Measurements from ENCODE around the gene PLA2G7. TPM values are rescaled to one million over a fixed set of nuclear protein-coding genes. Genes with fewer than 3 reads are reported as not detected.

The PLA2G7 gene
- total and polyA plus RNA-seq, 2 of the 4 experiments (the other 2 are of a cell fraction): not detected

- Histone ChIP-seq H2BK15ac (ENCODE audit: low read depth, low read length) (no peak overlapping the region), H3K14ac (replicated peaks; ENCODE audit: low read depth, low read length) (no peak overlapping the region), H2AFZ (replicated peaks; ENCODE audit: low read length, poor library complexity) (no peak overlapping the region), H3K36me3 (ENCODE audit: control insufficient read depth, insufficient read depth, low read length) (no peaks in the 10 kb centered on the region), H3K18ac (ENCODE audit: low read depth, low read length) (no peak overlapping the region), H3K4ac (ENCODE audit: low read depth, low read length) (no peak overlapping the region), H2BK120ac (ENCODE audit: low read depth, low read length) (no peak overlapping the region), H2BK5ac (ENCODE audit: low read depth, low read length, poor library complexity, severe bottlenecking) (no peak overlapping the region), H3K9me1 (ENCODE audit: insufficient read depth, low read length) (no peaks in the 10 kb centered on the region), H3K56ac (ENCODE audit: extremely low read depth, insufficient read depth, low read length) (no peak overlapping the region), H3K23ac (ENCODE audit: low read depth, low read length) (no peak overlapping the region), H3K4me1 (ENCODE audit: control insufficient read depth, insufficient read depth, low read length) (no peaks in the 10 kb centered on the region), H2AK5ac (ENCODE audit: low read depth, low read length) (no peak overlapping the region), H3K4me3 (ENCODE audit: insufficient read depth, low read depth, low read length) (no peak overlapping the region), H3K27me3 (ENCODE audit: control insufficient read depth, insufficient read depth, low read length) (no peaks in the 10 kb centered on the region), H3K9ac (ENCODE audit: low read depth, low read length) (no peak overlapping the region), H4K20me1 (ENCODE audit: insufficient read depth, low read length) (no peaks in the 10 kb centered on the region), H4K91ac (ENCODE audit: insufficient read depth, low read depth, low read length) (no peak overlapping the region), H3K9me3 (ENCODE audit: control insufficient read depth, insufficient read depth, low read length) (no peaks in the 10 kb centered on the region), H2BK20ac (ENCODE audit: low read depth, low read length) (no peak overlapping the region), H3K4me2 (ENCODE audit: low read depth, low read length) (no peak overlapping the region), H2AK9ac (replicated peaks; ENCODE audit: low read depth, low read length, poor library complexity) (no peak overlapping the region), H4K5ac (ENCODE audit: low read depth, low read length) (no peak overlapping the region), H4K8ac (ENCODE audit: low read depth in 2 of 2, low read length in 2 of 2) (no peak overlapping the region), H3K79me1 (ENCODE audit: low read depth in 1 of 2, low read length in 2 of 2) (no peaks in the 10 kb centered on the region), H3K27ac (ENCODE audit: insufficient read depth, low read length) (no peak overlapping the region)
- ChIA-PET CTCF (no interaction called here), POLR2A (ENCODE audit: unreplicated experiment) (no interaction called here)
- ATAC-seq (ENCODE audit: low read depth) (no peak), DNase-seq (no peak)
- 53% methylated on average over 3 of the region's 3 CpGs; no CpG with 5 or more reads in 1 of the 2 experiments for WGBS, 2 experiments (ENCODE audit: extremely low coverage in 2 of 2, insufficient read length in 1 of 2)
- no TSS peak for BruUV-seq (replicated peaks)
- TF ChIP-seq POLR2A (IDR thresholded peaks at IDR 0.05; ENCODE audit: low read depth, low read length): no peak
- TF ChIP-seq ELK1 (IDR thresholded peaks at IDR 0.05; ENCODE audit: borderline replicate concordance, low read depth, low read length): no peak
- TF ChIP-seq BHLHE40 (IDR thresholded peaks at IDR 0.05; ENCODE audit: low read depth, low read length): no peak
- TF ChIP-seq RAD21 (IDR thresholded peaks at IDR 0.05; ENCODE audit: low read length): no peak
- no peak for TF ChIP-seq FOS (IDR thresholded peaks at IDR 0.05; ENCODE audit: low read depth, low read length)
- TF ChIP-seq USF2 (IDR thresholded peaks at IDR 0.05; ENCODE audit: low read depth, low read length): no peak
- TF ChIP-seq RCOR1 (IDR thresholded peaks at IDR 0.05; ENCODE audit: insufficient replicate concordance, low read length): no peak
- in situ Hi-C loops (cut with MboI; ENCODE audit: low sequenced_read_pairs) (no loop called here), intact Hi-C loops (cut with micrococcal nuclease) (no loop called here), dilution Hi-C loops (cut with HindIII; ENCODE audit: low sequenced_read_pairs, unreplicated experiment) (no loop called here)
Measured at GRCh38 chr6:46689657-46690056, 45.5 kb downstream of the PLA2G7 start.

All from IMR-90 (cell line).